ENCODE measurements around the gene RGS7. TPM values are rescaled to one million over a fixed set of nuclear protein-coding genes. Genes with fewer than 3 reads are reported as not detected.

The RGS7 gene
- total and polyA plus RNA-seq, 10 of the 15 experiments (the other 5 are each of a cell fraction or from before 2014, with no cell fraction given) = not detected

DNA sequence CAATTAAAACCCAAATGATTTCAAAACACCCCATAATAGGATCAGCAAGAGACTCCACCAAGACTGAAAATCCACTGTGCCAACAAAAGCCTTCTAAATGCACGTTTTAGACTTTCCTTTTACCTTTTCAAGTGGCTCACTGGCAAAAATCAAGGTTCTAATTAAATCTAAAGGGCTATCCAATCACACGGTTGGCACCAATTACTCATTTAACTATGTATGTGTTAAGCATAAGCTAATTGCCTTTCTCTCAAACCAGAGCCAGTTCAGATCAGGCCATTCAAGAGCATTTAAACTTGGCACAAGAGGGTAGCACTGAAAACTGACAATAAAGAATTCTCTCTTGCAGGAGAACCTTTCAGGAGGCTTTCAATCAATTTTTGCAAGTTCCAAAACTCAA, 139.5 kb downstream of the RGS7 start:
- TF ChIP-seq, protein P1, sequence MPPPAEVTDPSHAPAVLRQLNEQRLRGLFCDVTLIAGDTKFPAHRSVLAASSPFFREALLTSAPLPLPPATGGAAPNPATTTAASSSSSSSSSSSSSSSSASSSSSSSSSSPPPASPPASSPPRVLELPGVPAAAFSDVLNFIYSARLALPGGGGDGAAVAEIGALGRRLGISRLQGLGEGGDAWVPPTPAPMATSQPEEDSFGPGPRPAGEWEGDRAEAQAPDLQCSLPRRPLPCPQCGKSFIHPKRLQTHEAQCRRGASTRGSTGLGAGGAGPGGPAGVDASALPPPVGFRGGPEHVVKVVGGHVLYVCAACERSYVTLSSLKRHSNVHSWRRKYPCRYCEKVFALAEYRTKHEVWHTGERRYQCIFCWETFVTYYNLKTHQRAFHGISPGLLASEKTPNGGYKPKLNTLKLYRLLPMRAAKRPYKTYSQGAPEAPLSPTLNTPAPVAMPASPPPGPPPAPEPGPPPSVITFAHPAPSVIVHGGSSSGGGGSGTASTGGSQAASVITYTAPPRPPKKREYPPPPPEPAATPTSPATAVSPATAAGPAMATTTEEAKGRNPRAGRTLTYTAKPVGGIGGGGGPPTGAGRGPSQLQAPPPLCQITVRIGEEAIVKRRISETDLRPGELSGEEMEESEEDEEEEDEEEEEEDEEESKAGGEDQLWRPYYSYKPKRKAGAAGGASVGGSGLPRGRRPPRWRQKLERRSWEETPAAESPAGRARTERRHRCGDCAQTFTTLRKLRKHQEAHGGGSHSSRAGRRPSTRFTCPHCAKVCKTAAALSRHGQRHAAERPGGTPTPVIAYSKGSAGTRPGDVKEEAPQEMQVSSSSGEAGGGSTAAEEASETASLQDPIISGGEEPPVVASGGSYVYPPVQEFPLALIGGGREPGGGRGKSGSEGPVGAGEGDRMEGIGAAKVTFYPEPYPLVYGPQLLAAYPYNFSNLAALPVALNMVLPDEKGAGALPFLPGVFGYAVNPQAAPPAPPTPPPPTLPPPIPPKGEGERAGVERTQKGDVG (CRISPR knock-in tag; IDR thresholded peaks at IDR 0.05) = no peak
- TF ChIP-seq HDAC2 (IDR thresholded peaks at IDR 0.05) (no peak), BCL3 (IDR thresholded peaks at IDR 0.05; ENCODE audit: borderline replicate concordance, insufficient read depth, low read depth, low read length, poor library complexity, severe bottlenecking) (no peak), BHLHE40 (IDR thresholded peaks at IDR 0.05; ENCODE audit: borderline replicate concordance in 1 of 2, low read depth in 2 of 2, low read length in 1 of 2) (no peak), CHD2 (IDR thresholded peaks at IDR 0.05; ENCODE audit: borderline replicate concordance, low read depth, low read length) (no peak), JUND (IDR thresholded peaks at IDR 0.05; ENCODE audit: low read depth, low read length) (no peak), IRF4 (IDR thresholded peaks at IDR 0.05; ENCODE audit: low read depth, low read length) (no peak), ZBED1 (IDR thresholded peaks at IDR 0.05; ENCODE audit: borderline replicate concordance) (no peak), ATF3 (IDR thresholded peaks at IDR 0.05; ENCODE audit: borderline replicate concordance, extremely low read depth, low read depth, low read length) (no peak), ZNF217 (IDR thresholded peaks at IDR 0.05) (no peak)
- TF ChIP-seq, protein P2, sequence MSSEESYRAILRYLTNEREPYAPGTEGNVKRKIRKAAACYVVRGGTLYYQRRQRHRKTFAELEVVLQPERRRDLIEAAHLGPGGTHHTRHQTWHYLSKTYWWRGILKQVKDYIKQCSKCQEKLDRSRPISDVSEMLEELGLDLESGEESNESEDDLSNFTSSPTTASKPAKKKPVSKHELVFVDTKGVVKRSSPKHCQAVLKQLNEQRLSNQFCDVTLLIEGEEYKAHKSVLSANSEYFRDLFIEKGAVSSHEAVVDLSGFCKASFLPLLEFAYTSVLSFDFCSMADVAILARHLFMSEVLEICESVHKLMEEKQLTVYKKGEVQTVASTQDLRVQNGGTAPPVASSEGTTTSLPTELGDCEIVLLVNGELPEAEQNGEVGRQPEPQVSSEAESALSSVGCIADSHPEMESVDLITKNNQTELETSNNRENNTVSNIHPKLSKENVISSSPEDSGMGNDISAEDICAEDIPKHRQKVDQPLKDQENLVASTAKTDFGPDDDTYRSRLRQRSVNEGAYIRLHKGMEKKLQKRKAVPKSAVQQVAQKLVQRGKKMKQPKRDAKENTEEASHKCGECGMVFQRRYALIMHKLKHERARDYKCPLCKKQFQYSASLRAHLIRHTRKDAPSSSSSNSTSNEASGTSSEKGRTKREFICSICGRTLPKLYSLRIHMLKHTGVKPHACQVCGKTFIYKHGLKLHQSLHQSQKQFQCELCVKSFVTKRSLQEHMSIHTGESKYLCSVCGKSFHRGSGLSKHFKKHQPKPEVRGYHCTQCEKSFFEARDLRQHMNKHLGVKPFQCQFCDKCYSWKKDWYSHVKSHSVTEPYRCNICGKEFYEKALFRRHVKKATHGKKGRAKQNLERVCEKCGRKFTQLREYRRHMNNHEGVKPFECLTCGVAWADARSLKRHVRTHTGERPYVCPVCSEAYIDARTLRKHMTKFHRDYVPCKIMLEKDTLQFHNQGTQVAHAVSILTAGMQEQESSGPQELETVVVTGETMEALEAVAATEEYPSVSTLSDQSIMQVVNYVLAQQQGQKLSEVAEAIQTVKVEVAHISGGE (CRISPR knock-in tag; IDR thresholded peaks at IDR 0.05) = no peak
- RAD21 ChIA-PET (ENCODE audit: unreplicated experiment) = no interaction called here
- Histone ChIP-seq H4K20me1 (ENCODE audit: control insufficient read depth, insufficient read depth) (no peaks in the 10 kb centered on the region), H3K9me3 (replicated peaks; ENCODE audit: control insufficient read depth, insufficient read depth, low read length) (no peaks in the 10 kb centered on the region), H3K79me2 (ENCODE audit: control insufficient read depth, insufficient read depth, low read length) (no peaks in the 10 kb centered on the region), H3K36me3 (ENCODE audit: control insufficient read depth in 2 of 2, insufficient read depth in 2 of 2, low read length in 1 of 2) (no peaks in the 10 kb centered on the region), H3K4me2 (ENCODE audit: control insufficient read depth, insufficient read depth) (no peak overlapping the region), H3K27ac (ENCODE audit: control insufficient read depth, insufficient read depth) (no peak overlapping the region), H3K9ac (ENCODE audit: control insufficient read depth, insufficient read depth, low read length) (no peak overlapping the region), H3K4me3 (no peak overlapping the region), H3K4me1 (ENCODE audit: control insufficient read depth, insufficient read depth, low read length) (no peaks in the 10 kb centered on the region), H2AFZ (ENCODE audit: control insufficient read depth, low read depth, low read length) (no peak overlapping the region), H3K27me3 (replicated peaks in 1 of 2; ENCODE audit: control insufficient read depth in 2 of 2, insufficient read depth in 2 of 2, low read length in 1 of 2) (no peaks in the 10 kb centered on the region)
- BruUV-seq (replicated peaks) = no TSS peak
- SMC1A ChIA-PET (ENCODE audit: uncharacterized antibody, unreplicated experiment) = no interaction called here
- CTCF ChIA-PET = no interaction called here
- 44% methylated on average over 2 of the region's 2 CpGs for WGBS (ENCODE audit: insufficient coverage, insufficient replicate concordance, low lambda C conversion rate, missing lambda C conversion rate)
- in situ Hi-C loops (cut with MboI) (no loop called here), intact Hi-C loops (cut with micrococcal nuclease; ENCODE audit: unreplicated experiment) (no loop called here)
- DNase-seq (ENCODE audit: low read depth, low spot score) (no peak), ATAC-seq (no peak), FAIRE-seq (no peak)
- POLR2A ChIA-PET = no interaction called here

All from GM12878 (cell line).